ENCODE data around the gene EREG.

The EREG gene

DNA sequence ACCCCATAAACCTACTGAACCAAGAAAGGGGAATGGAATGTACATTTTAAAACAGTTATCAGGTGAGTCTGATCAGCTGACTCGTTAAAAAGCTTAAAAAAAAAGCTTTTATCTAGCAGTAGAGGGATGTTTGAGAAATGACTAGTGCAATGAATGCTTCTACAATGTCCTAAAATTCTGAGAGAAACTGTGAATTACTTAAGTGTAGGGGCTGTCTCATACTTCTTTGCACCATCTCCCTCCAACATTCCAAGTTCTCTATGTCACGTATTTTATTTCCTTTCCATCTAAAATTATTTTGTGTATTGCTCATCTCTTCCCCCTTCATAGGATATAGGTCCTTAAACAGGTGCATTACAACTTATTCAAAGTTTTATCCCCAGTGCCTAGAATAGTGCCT, 68.1 kb downstream of the EREG start:
- DNase-seq = no peak

DNA sequence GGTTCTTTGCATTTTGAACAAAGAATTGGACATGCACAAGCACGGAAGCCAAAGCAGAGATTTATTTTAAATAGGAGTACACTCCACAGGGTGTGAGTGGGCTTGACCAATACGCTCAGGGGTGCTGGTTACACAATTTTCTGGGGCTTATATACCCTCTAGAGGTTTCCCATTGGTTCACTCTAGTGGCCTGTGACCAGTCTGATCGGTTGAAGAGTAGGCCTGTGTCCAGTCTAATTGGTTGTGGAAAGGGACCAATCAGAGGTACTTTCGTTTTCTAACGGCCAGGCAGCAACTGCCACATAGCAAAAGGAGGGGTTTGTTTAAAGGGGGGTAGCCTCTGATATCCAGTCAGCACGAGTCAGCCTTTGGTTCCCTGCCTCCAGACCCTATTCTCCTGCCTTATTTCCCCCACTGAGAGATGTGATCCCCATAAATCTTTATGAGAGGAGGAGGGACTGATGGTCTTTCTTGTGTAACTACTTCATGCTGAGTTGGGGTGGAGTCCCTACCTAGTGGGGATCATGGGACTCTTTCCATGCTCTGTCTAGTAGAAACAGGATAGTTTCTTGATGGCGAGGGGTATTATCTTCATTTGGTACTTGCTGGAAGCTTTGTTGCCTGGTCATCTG, 68.7 kb downstream of the EREG start:
- no peak for DNase-seq

DNA sequence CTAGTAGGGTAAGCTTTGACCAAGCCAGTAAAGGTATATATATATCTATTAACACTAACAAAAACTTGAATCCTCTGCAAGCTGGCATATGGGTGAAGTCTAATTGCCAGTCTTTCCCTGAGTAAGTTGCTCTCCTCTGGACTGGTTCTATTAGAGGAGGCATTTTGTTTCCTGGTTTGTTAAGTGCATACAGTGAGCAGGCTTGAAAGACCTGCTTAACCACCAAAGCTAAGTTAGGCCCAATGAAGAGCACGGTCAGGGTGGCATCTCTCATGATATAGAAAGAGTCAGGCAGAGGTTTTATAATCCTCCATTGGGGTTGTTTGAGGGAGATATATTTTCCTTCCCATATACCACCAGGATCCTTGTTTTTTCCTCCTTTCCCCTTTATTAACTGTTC, 70.4 kb downstream of the EREG start:
- DNase-seq = no peak

DNA sequence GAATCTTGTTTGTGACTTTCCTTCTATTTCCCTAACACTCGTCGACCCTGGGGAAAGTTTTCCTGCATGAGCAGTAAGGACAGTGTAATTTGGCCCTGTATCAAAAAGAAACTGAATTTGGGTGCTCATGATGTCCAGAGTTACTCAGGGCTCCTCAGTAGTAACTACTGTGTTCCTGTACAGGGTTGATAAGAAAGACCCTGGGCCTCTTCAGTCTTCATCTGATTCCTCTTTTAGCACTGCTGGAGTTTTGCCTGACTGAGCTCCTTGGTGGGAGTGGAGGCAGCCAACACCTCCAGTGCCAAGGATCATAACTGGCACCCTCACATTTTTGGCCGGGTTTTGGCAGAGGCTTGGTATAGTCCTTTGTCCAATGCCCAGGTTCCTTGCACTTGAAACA, 72.9 kb downstream of the EREG start:
- no peak for DNase-seq

Data from activated CD4-positive, alpha-beta T cell treated with anti-CD3 and anti-CD28 coated beads for 4 hours (primary cell).